GM13977 (cell line): ENCODE results near the gene PLS3.

ENCODE experiments used
- DNase-seq: peaks from one replicate; pipeline ENCODE4 v3.0.0; 2012; ENCODE audit warnings: low spot score
- CTCF ChIP-seq: IDR thresholded peaks from 2 replicates; pipeline ENCODE4 v1.5.1; 2012; ENCODE audit warnings: mild to moderate bottlenecking, control low read depth; ENCODE audit not compliant: insufficient read depth; ENCODE audit errors: extremely low read depth, missing control alignments
- in situ Hi-C: fragments of 300-500 bp; cut with MboI; formaldehyde crosslinking; loops from one replicate; pipeline ENCODE4 v1.12.0; 2022; ENCODE audit warnings: low sequenced_read_pairs, low pct_unique_long_range_greater_than_20kb, mixed read lengths, inconsistent platforms; ENCODE audit not compliant: unreplicated experiment

The PLS3 gene

DNA sequence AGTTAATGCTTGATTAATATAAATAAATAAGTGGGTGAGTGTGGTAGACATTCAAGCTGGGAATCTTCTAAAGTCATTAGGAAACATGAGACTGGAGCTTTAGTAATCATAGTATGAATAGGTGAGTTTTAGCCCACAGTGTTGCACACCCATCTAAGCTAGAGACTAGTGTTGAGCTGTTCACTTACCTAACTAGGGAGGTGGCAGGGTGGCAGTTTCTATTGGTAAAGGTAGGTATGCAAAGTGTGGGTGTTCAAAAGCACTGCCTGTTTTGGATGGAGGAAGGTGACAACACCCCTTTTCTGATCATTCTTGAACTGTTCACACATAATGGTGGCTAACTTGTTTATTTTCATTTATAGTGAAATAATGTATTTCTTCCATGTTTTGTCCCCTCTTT lies 41.3 kb downstream of the PLS3 start:
- TF ChIP-seq CTCF, result no peak
- in situ Hi-C loops, result loop anchor here (25.0 kb wide), 1 partner anchor 265 kb away; no protein-coding TSS in a partner anchor
- DNase-seq, result no peak

DNA sequence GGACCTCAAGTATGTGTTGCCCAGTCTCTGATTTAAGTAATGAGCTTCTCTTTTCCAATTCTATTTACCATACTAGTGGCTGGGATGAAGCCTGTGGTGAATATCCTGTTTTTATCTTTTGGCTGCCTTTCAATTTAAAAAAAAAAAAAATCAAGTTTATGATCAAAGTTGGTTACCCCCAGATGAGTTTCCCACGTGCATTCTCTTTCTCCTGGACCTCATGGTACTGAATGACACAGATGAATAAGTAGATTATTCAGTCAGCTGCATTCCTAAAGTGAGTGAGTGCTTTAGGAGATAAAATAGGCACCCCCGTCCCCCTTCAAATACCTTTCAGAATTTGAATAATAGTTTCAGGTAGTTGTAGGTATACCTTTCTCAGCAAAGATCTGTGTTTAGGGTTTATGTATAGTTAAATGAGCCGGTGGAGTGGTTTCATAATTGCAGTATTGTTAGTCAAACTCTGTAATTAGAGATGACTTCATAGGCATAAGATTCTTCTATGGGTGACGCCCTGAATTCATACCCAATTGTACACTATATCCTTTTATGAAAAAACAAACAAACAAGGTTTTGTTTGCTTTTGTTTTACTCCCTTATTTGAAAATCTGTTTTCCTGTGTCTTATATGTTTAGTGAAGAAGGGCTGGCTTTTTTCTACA lies 41.9 kb downstream of the PLS3 start:
- in situ Hi-C loops, result loop anchor here (25.0 kb wide), 1 partner anchor 266 kb away; no protein-coding TSS in a partner anchor
- DNase-seq, result no peak
- no peak for TF ChIP-seq CTCF

DNA sequence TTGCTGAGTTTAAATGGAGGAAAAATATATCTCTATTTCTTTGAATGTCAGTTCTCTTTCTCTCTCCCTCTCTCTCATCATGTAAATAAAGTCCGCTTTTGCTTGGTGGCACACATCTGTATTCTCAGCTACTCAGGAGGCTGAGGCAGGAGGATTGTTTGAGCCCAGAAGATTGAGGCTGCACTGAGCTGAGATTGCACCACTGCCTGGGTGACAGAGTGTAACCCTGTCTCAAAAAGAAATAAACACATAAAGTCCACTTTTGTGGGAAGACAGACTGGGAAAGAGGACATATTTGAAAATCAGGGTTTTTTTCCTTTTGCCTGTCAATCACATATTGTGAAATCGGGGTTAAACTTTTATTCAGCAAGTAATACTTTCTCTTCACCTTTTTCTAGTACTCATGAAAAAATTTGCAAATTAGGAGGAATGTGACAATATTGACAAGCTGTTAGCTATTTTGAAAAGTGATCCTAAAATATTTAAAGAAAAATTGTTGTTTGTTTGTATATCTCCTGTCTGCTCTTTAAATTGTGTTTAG lies 42.6 kb downstream of the PLS3 start:
- no peak for TF ChIP-seq CTCF
- in situ Hi-C loops, result loop anchor here (25.0 kb wide), 1 partner anchor 266 kb away; no protein-coding TSS in a partner anchor
- DNase-seq, result no peak

DNA sequence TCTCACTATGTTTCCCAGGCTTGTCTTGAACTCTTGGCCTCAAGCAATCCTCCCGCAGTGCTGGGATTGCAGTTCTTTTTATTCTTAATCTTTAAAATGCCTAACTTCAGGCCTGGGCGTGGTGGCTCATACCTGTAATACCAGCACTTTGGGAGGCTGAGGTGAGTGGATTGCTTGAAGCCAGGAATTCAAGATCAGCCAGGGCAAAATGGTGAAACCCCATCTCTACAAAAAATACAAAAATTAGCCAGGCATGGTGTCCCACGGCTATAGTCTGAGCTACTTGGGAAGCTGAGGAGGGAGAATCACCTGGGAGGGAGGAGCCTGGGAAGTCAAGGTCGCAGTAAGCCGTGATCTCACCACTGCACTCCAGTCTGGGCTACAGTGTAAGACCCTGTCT lies 45.9 kb downstream of the PLS3 start:
- in situ Hi-C loops, result loop anchor here (25.0 kb wide), 1 partner anchor 270 kb away; no protein-coding TSS in a partner anchor
- no peak for DNase-seq
- TF ChIP-seq CTCF, result no peak

DNA sequence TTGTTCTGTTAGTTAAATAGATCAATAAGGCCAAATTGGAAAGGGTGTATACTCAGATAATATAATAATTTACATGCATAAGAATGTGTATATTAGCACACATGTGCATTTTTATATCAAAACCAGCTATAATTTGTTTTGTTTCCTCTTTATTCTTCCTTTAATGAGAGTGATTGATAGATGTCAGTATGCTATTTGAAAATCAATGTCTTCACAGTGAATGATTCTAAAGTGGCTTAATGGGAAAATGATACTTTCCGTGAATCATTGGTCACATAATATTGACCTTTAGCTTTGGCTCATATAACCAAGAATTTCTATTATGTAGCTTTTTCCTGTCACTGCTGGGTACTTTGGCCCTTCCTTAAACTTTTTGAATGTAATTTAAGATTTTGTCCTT lies 48.6 kb downstream of the PLS3 start:
- in situ Hi-C loops, result loop anchor here (25.0 kb wide), 1 partner anchor 272 kb away; no protein-coding TSS in a partner anchor
- no peak for DNase-seq
- no peak for TF ChIP-seq CTCF

DNA sequence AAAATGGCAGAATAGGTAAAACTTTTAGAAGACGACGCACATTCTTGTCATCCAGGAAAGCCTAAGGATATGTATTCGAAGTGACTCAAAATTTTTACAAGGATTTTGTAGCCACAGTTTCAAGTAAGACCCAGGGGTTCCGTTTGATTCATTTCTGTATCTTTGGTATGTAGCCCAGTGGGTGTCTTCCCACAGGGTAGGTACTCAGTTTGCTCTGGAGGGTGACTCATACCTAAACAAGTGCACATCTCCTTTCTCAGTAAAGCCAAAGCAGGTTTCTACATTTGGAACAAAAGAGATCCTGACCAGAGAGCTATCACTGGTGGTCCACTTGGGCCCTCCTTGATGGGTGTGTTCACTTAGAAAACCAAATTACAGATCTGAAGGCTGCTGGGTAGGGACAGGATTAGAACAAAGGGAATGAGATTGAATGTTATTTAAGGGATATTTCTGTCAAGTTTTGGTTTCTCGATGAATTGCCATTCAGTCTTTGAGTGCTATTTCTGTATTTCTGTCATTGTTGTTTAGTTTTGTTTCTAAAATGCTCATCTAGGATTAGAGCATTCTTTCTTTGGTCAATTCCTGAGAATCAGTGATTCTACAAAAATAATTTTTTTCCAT lies 56.1 kb downstream of the PLS3 start:
- TF ChIP-seq CTCF, result no peak
- in situ Hi-C loops, result loop anchor here (25.0 kb wide), 1 partner anchor 280 kb away; no protein-coding TSS in a partner anchor

More for the DNA sequence above, 56.1 kb downstream of the PLS3 start:
- peak; percentile 54 for DNase-seq
